Endothelial cell of umbilical vein (primary cell): ENCODE results near the gene DENND1A. TPM values are rescaled to one million over a fixed set of nuclear protein-coding genes. Genes with fewer than 3 reads are reported as not detected.

Experiments used
- BruUV-seq: library from RNA; stranded (reverse); fragments of 400-500 nt; replicated peaks from 2 replicates; lab custom pipeline; 2021; lab: Mats Ljungman, UMichigan
- CTCF ChIA-PET: fragments of 300-600, 350-600 bp; sonication (Branson Sonifier 250); formaldehyde crosslinking; loops from one replicate; lab custom pipeline; 2021; ENCODE audit warnings: antibody characterized with exemption, inconsistent platforms; lab: Charles Lee
- POLR2A ChIA-PET: fragments of 300-600, 350-600 bp; sonication (Branson Sonifier 250); formaldehyde crosslinking; loops from one replicate; lab custom pipeline; 2021; ENCODE audit warnings: antibody characterized with exemption, inconsistent platforms; lab: Charles Lee
- DNase-seq: peaks from one replicate; pipeline ENCODE4 v3.0.0-alpha.2; 2011; ENCODE audit warnings: low read depth, low spot score
- FAIRE-seq: peaks from 2 replicates; lab custom pipeline; 2011; peaks lifted over from hg19 to GRCh38; lab: Jason Lieb, UNC
- H2AFZ ChIP-seq: 2 replicates; pipeline ENCODE4 v1.6.0; 2012; ENCODE audit warnings: low read depth, low read length, control low read depth, inconsistent platforms
- H3K27ac ChIP-seq: 2 replicates; pipeline ENCODE4 v1.5.1; 2011; ENCODE audit warnings: low read depth, mild to moderate bottlenecking, control low read depth, low read length, moderate library complexity; ENCODE audit not compliant: insufficient read depth
- H3K27me3 ChIP-seq, 2 experiments: 2 replicates each; pipeline versions ENCODE4 v1.6.0 to v1.6.1; 2011; ENCODE audit warnings: low read length in 2 of 2, mixed read lengths in 1 of 2; ENCODE audit not compliant: control insufficient read depth in 2 of 2, insufficient read depth in 2 of 2
- H3K36me3 ChIP-seq, 2 experiments: 2 replicates in 1 of 2; 3 replicates in 1 of 2; pipeline ENCODE4 v1.5.1; 2011; ENCODE audit warnings: low read length in 2 of 2, mild to moderate bottlenecking in 1 of 2, moderate library complexity in 1 of 2; ENCODE audit not compliant: control insufficient read depth in 2 of 2, insufficient read depth in 2 of 2; ENCODE audit errors: extremely low read depth in 1 of 2
- H3K4me1 ChIP-seq: 3 replicates; pipeline ENCODE4 v1.5.1; 2011; ENCODE audit warnings: mild to moderate bottlenecking, low read length; ENCODE audit not compliant: control insufficient read depth, insufficient read depth; ENCODE audit errors: extremely low read depth
- H3K4me2 ChIP-seq: 2 replicates; pipeline ENCODE4 v1.6.1; 2011; ENCODE audit warnings: low read length, control low read depth, mixed read lengths; ENCODE audit not compliant: insufficient read depth
- H3K4me3 ChIP-seq, 3 experiments: fragments of 200-600 bp in 1 of 3; sonication (generic), shearing (Covaris generic) in 1 of 3; replicated peaks in 1 of 3; 2 replicates each; pipeline ENCODE4 v1.5.1; 2011 to 2016; ENCODE audit warnings: control low read depth in 3 of 3, low read length in 3 of 3, mild to moderate bottlenecking in 2 of 3, inconsistent platforms in 1 of 3, low read depth in 1 of 3, moderate library complexity in 1 of 3; ENCODE audit not compliant: insufficient read depth in 1 of 3
- H3K79me2 ChIP-seq: 2 replicates; pipeline ENCODE4 v1.6.0; 2012; ENCODE audit warnings: low read length, inconsistent platforms; ENCODE audit not compliant: control insufficient read depth, insufficient read depth
- H3K9ac ChIP-seq: replicated peaks from 2 replicates; pipeline ENCODE3; 2011; ENCODE audit warnings: low read length, control low read depth; ENCODE audit not compliant: insufficient read depth; ENCODE audit errors: extremely low read depth
- H3K9me1 ChIP-seq: replicated peaks from 3 replicates; pipeline ENCODE4 v1.6.0; 2011; ENCODE audit warnings: mild to moderate bottlenecking, low read length; ENCODE audit not compliant: control insufficient read depth, insufficient read depth; ENCODE audit errors: extremely low read depth
- H3K9me3 ChIP-seq: replicated peaks from 2 replicates; pipeline ENCODE4 v1.5.1; 2012; ENCODE audit warnings: low read length, inconsistent platforms; ENCODE audit not compliant: control insufficient read depth, insufficient read depth
- H4K20me1 ChIP-seq: replicated peaks from 2 replicates; pipeline ENCODE3; 2011; ENCODE audit warnings: mild to moderate bottlenecking, low read length; ENCODE audit not compliant: control insufficient read depth, insufficient read depth; ENCODE audit errors: extremely low read depth
- CTCF ChIP-seq, 2 donors: IDR thresholded peaks; 1 replicate in 1 of 2; 2 replicates in 1 of 2; pipeline ENCODE4 v1.5.1; 2011; ENCODE audit warnings: low read length in 2 of 2, mild to moderate bottlenecking in 2 of 2, moderate library complexity in 2 of 2, control low read depth in 1 of 2, inconsistent platforms in 1 of 2, low read depth in 1 of 2; ENCODE audit not compliant: insufficient read depth in 1 of 2; ENCODE audit errors: extremely low read depth in 1 of 2
- JUN ChIP-seq: IDR thresholded peaks from 2 replicates; pipeline ENCODE4 v1.6.1; 2011; ENCODE audit warnings: borderline replicate concordance, low read depth; ENCODE audit not compliant: insufficient read length, insufficient read depth
- MAX ChIP-seq: IDR thresholded peaks from 2 replicates; pipeline ENCODE4 v1.6.1; 2011; ENCODE audit not compliant: insufficient read depth, insufficient read length
- MYC ChIP-seq: IDR thresholded peaks from one replicate; pipeline ENCODE4 v1.6.1; 2011; ENCODE audit warnings: mild to moderate bottlenecking, low read depth, low read length
- POLR2A ChIP-seq: IDR thresholded peaks from 2 replicates; pipeline ENCODE4 v1.6.1; 2012; ENCODE audit warnings: low read depth, mild to moderate bottlenecking, control low read depth, low read length
- dilution Hi-C: fragments of 300-500 bp; cut with MboI; formaldehyde crosslinking; loops from one replicate; pipeline ENCODE4 v1.15.0; 2019; ENCODE audit warnings: low sequenced_read_pairs; ENCODE audit not compliant: extremely low pct_ligation_motif_present
- intact Hi-C: fragments of 100-400 bp; cut with micrococcal nuclease; formaldehyde crosslinking; loops from one replicate; pipeline ENCODE4 v1.10.0; 2022
- polyA plus RNA-seq, 4 experiments: library from polyadenylated mRNA; depleted of rRNA in 3 of 4; stranded (reverse) in 3 of 4; unstranded in 1 of 4; fragments of >200 nt; gene quantifications; 2 replicates each; pipeline versions ENCODE4 v1.2.1 to v1.2.3, GENCODE V29; 2011 to 2012; ENCODE audit warnings: missing spikeins in 1 of 4
- total RNA-seq: library from RNA; stranded (reverse); gene quantifications from 2 replicates; pipeline ENCODE4 v1.2.3, GENCODE V29; 2021

The DENND1A gene
- total and polyA plus RNA-seq, 2 donors (not counting 3 experiments of a cell fraction or from before 2014, with no cell fraction given): 18.5 to 24.5 TPM

DNA sequence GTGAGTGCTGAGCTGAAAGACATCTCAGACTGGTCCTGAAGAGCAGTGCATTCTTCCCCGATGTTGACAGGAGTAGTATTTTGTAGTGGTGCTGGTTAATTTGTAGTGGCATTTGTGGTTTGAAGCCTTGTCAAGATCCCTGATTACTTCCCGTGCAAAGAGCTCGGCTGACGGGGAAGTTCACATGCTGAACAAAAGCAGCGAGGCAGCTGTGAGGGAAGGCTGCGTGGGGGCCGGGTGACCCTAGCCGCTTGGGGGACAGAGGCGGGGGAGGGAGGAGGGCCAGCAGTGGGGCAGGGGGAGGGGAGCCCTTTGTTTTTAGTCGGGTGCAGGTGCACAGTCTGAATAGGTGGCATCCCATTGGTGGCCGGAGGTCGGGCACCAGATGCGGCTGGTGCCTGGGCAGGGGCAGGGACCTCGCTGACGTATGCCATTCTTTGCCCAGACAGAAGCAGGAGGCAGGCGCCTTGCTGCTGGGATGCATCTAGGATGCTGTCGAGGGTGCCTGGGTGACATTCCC, 509.3 kb downstream of the DENND1A start:
- no peak for TF ChIP-seq CTCF (IDR thresholded peaks at IDR 0.05; ENCODE audit: extremely low read depth in 1 of 2, insufficient read depth in 1 of 2, low read depth in 1 of 2, low read length in 2 of 2)
- TF ChIP-seq MAX: no peak
- no peak for TF ChIP-seq MYC
- no peak for TF ChIP-seq JUN
- TF ChIP-seq POLR2A: no peak
- POLR2A ChIA-PET: no interaction called here
- Histone ChIP-seq H3K27me3 (no peaks in the 10 kb centered on the region), H3K4me1 (no peaks in the 10 kb centered on the region), H3K27ac (no peak overlapping the region), H3K79me2 (no peaks in the 10 kb centered on the region), H3K9me1 (no peaks in the 10 kb centered on the region), H3K9ac (no peak overlapping the region), H3K4me3 (no peak overlapping the region), H3K4me2 (no peak overlapping the region), H4K20me1 (no peaks in the 10 kb centered on the region), H3K9me3 (no peaks in the 10 kb centered on the region), H3K36me3 (no peaks in the 10 kb centered on the region), H2AFZ (no peak overlapping the region)
- no TSS peak for BruUV-seq
- FAIRE-seq: no peak
- dilution Hi-C loops (no loop called here), intact Hi-C loops (no loop called here)
- CTCF ChIA-PET: no interaction called here
- DNase-seq: no peak
